ENCODE data around the gene FXYD3. TPM values are rescaled to one million over a fixed set of nuclear protein-coding genes. Genes with fewer than 3 reads are reported as not detected.

The FXYD3 gene
- polyA plus RNA-seq, 1 of the 3 experiments (the other 2 are of a cell fraction) = not detected

DNA sequence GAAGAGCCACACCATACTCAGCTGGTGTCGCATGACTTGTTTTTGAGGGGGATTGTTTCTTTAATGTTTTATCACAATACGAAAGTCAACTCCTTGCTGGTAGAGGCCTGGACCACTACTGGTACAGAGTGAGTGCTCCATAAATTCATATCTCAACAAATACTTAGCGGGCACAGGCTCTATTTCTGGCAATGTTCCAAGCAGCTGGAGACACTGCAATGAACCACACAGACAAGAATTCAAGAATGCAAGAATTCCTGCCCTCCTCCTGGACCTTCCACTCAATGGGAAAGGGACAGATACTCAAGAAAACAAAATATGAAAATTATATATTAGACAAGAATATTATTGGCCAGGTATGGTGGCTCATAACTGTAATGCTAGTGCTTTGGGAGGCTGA, 33.8 kb downstream of the FXYD3 start:
- H3K4me2 ChIP-seq = no peak overlapping the region
- no peaks in the 10 kb centered on the region; a peak in 2 of 4 replicates for H3K4me1 ChIP-seq (ENCODE audit: control insufficient read depth in 1 of 2, insufficient read depth in 2 of 2, low read depth in 1 of 2, low read length in 1 of 2)
- no peak overlapping the region for H2AFZ ChIP-seq (ENCODE audit: low read depth)
- no peaks in the 10 kb centered on the region for H4K20me1 ChIP-seq (ENCODE audit: insufficient read depth)
- no peaks in the 10 kb centered on the region for H3K9me3 ChIP-seq
- H3K36me3 ChIP-seq (replicated peaks in 1 of 2; ENCODE audit: control insufficient read depth in 1 of 2, insufficient read depth in 2 of 2, low read length in 1 of 2) = no peaks in the 10 kb centered on the region
- ChIA-PET CTCF (interaction anchor here (2.8 kb wide), 1 partner anchor 83 kb away, joined by 13 read pairs; no protein-coding TSS in a partner anchor), POLR2A (no interaction called here)
- WGBS (ENCODE audit: low lambda C conversion rate) = 69% methylated on average over 3 of the region's 3 CpGs
- no peak overlapping the region for H3K4me3 ChIP-seq (ENCODE audit: low read depth in 2 of 2, low read length in 1 of 2)
- H3K9ac ChIP-seq = no peak overlapping the region
- no peak overlapping the region for H3K27ac ChIP-seq (ENCODE audit: low read depth in 2 of 2, low read length in 1 of 2)
- peaks cover 4% of the 10 kb centered on the region for H3F3A ChIP-seq (replicated peaks; ENCODE audit: insufficient read depth)
- no peaks in the 10 kb centered on the region for H3K9me2 ChIP-seq
- no peak for DNase-seq
- no peak for TF ChIP-seq RAD21 (IDR thresholded peaks at IDR 0.05; ENCODE audit: low read length)
- H3K79me2 ChIP-seq (ENCODE audit: insufficient read depth) = no peaks in the 10 kb centered on the region; the same call in 1 of the 2 replicates
- H3K27me3 ChIP-seq (ENCODE audit: insufficient read depth) = peaks cover 8% of the 10 kb centered on the region; the same call in 1 of the 2 replicates

DNA sequence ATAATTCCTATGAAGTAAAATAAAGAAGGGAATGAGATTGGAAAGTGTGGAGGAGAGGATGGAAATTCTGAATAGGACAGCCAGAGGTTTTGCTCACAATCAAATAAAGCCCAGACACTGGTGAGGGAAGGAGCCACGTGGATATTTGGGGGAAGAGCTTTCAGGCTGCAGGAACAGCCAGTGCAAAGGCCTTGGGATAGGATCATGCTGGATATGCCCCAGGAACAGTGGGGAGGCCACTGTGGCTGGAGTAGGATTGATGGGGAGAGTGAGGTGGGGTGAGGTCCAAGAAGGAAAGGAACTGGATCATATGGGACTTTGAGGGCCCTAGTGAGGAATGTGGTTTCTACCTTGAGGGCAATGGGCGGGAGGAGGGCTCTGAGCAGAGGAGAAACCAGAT, 34.8 kb downstream of the FXYD3 start:
- DNase-seq = no peak
- ChIA-PET POLR2A (no interaction called here), CTCF (interaction anchor here (5.3 kb wide), 1 partner anchor 7 kb away, joined by 59 read pairs; the partner anchor contains the start of gene FXYD7)
- H4K20me1 ChIP-seq (ENCODE audit: insufficient read depth) = no peaks in the 10 kb centered on the region
- peaks cover 4% of the 10 kb centered on the region for H3F3A ChIP-seq (replicated peaks; ENCODE audit: insufficient read depth)
- no peaks in the 10 kb centered on the region for H3K36me3 ChIP-seq (replicated peaks in 1 of 2; ENCODE audit: control insufficient read depth in 1 of 2, insufficient read depth in 2 of 2, low read length in 1 of 2)
- H3K4me1 ChIP-seq (ENCODE audit: control insufficient read depth in 1 of 2, insufficient read depth in 2 of 2, low read depth in 1 of 2, low read length in 1 of 2) = peaks cover 0 to under 1% of the 10 kb centered on the region in 2 experiments; a peak in 2 of 4 replicates
- H3K79me2 ChIP-seq (ENCODE audit: insufficient read depth) = peaks cover 10% of the 10 kb centered on the region; the same call in 1 of the 2 replicates
- H3K9me2 ChIP-seq = no peaks in the 10 kb centered on the region
- H3K4me2 ChIP-seq = no peak overlapping the region
- no peak overlapping the region for H3K27ac ChIP-seq (ENCODE audit: low read depth in 2 of 2, low read length in 1 of 2)
- TF ChIP-seq TAF1 (IDR thresholded peaks at IDR 0.05; ENCODE audit: borderline replicate concordance, low read depth, low read length) = no peak
- TF ChIP-seq NFIC (IDR thresholded peaks at IDR 0.05; ENCODE audit: borderline replicate concordance) = no peak
- no peak for TF ChIP-seq GABPA (IDR thresholded peaks at IDR 0.05; ENCODE audit: low read depth)
- H3K4me3 ChIP-seq (ENCODE audit: low read depth in 2 of 2, low read length in 1 of 2) = no peak overlapping the region
- H2AFZ ChIP-seq (ENCODE audit: low read depth) = no peak overlapping the region
- H3K9me3 ChIP-seq = no peaks in the 10 kb centered on the region
- 50% methylated on average over 2 of the region's 2 CpGs for WGBS (ENCODE audit: low lambda C conversion rate)
- no peak overlapping the region for H3K9ac ChIP-seq
- no peaks in the 10 kb centered on the region; the same call in 1 of the 2 replicates for H3K27me3 ChIP-seq (ENCODE audit: insufficient read depth)

- POLR2A ChIA-PET = no interaction called here
- H3K4me2 ChIP-seq = no peak overlapping the region
- no peak for TF ChIP-seq EZH2phosphoT487 (IDR thresholded peaks at IDR 0.05; ENCODE audit: borderline replicate concordance, low read depth)
- TF ChIP-seq RFX5 (IDR thresholded peaks at IDR 0.05; ENCODE audit: low read length) = no peak
- TF ChIP-seq FOXM1 (IDR thresholded peaks at IDR 0.05; ENCODE audit: low read depth) = no peak
- no peak for TF ChIP-seq NFIC (IDR thresholded peaks at IDR 0.05; ENCODE audit: borderline replicate concordance)
- no peak for TF ChIP-seq POLR2AphosphoS5 (IDR thresholded peaks at IDR 0.05; ENCODE audit: low read depth, low read length)
- no peak for TF ChIP-seq RAD21 (IDR thresholded peaks at IDR 0.05; ENCODE audit: low read length)
- TF ChIP-seq IRF3 (IDR thresholded peaks at IDR 0.05; ENCODE audit: low read depth, low read length) = no peak
- TF ChIP-seq GATA2 (CRISPR knock-in tag; IDR thresholded peaks at IDR 0.05) = no peak
- TF ChIP-seq FOSL2 (IDR thresholded peaks at IDR 0.05; ENCODE audit: borderline replicate concordance, low read depth) = no peak
- no peak for TF ChIP-seq ZBTB33 (IDR thresholded peaks at IDR 0.05; ENCODE audit: borderline replicate concordance, low read depth)
- TF ChIP-seq MXI1 (IDR thresholded peaks at IDR 0.05; ENCODE audit: low read depth, low read length) = no peak
- TF ChIP-seq SMC3 (IDR thresholded peaks at IDR 0.05; ENCODE audit: low read depth, low read length) = no peak
- no peak for TF ChIP-seq PBX3 (IDR thresholded peaks at IDR 0.05)
- no peak for TF ChIP-seq TCF12 (IDR thresholded peaks at IDR 0.05)
- no peak for TF ChIP-seq TEAD4 (IDR thresholded peaks at IDR 0.05; ENCODE audit: borderline replicate concordance, insufficient read depth)
- peaks cover 4% of the 10 kb centered on the region for H3F3A ChIP-seq (replicated peaks; ENCODE audit: insufficient read depth)
- no peak overlapping the region for H3K4me3 ChIP-seq (ENCODE audit: low read depth in 2 of 2, low read length in 1 of 2)
- peaks cover 19% of the 10 kb centered on the region for H3K79me2 ChIP-seq (ENCODE audit: insufficient read depth)
- peaks cover 0 to 3% of the 10 kb centered on the region in 2 experiments; a peak in 2 of 4 replicates for H3K4me1 ChIP-seq (ENCODE audit: control insufficient read depth in 1 of 2, insufficient read depth in 2 of 2, low read depth in 1 of 2, low read length in 1 of 2)
- H3K27me3 ChIP-seq (ENCODE audit: insufficient read depth) = no peaks in the 10 kb centered on the region
- no peak overlapping the region for H2AFZ ChIP-seq (ENCODE audit: low read depth)
- no peak overlapping the region for H3K9ac ChIP-seq
- no peaks in the 10 kb centered on the region for H4K20me1 ChIP-seq (ENCODE audit: insufficient read depth)
- CTCF ChIA-PET = interaction anchor here (1.4 to 5.3 kb wide), 4 partner anchors 8 to 85 kb away, joined by 3 to 59 read pairs (median 7); partner anchors contain the start of gene FXYD7
- no peak for DNase-seq
- H3K9me3 ChIP-seq = no peaks in the 10 kb centered on the region
- H3K9me2 ChIP-seq = no peaks in the 10 kb centered on the region
- H3K36me3 ChIP-seq (replicated peaks in 1 of 2; ENCODE audit: control insufficient read depth in 1 of 2, insufficient read depth in 2 of 2, low read length in 1 of 2) = no peaks in the 10 kb centered on the region
- 75% methylated on average over 20 of the region's 20 CpGs for WGBS (ENCODE audit: low lambda C conversion rate)
- H3K27ac ChIP-seq (ENCODE audit: low read depth in 2 of 2, low read length in 1 of 2) = no peak overlapping the region
Observed at GRCh38 chr19:35151273-35152065, 35.8 kb downstream of the FXYD3 start.

All from SK-N-SH (cell line).